HG02981 (cell line): ENCODE results near the gene PCSK2.
"Not testable (repeated sequence)": the region's sequence is repeated elsewhere in the genome, so short reads cannot be mapped to it uniquely, and the experiment has no call there.

Source experiments
- ATAC-seq: cut with Tn5 transposase; IDR thresholded peaks from one replicate; pipeline ENCODE4 v1.9.1; 2021; ENCODE audit warnings: mild to moderate bottlenecking, moderate library complexity; ENCODE audit not compliant: unreplicated experiment

PCSK2 gene

GRCh38 chr20:17226410-17227218 is at the start of gene PCSK2:
Gene PCSK2 (plus strand): TSS chr20:17227040. CDS start chr20:17227306, 266 bp downstream.
- ATAC-seq, result no peak

- ATAC-seq, result no peak
Measured at GRCh38 chr20:17177341-17177740, 49.5 kb upstream of the PCSK2 start.

GRCh38 chr20:17179840-17180239 is 47.0 kb upstream of the PCSK2 start:
- no peak for ATAC-seq

GRCh38 chr20:17189976-17190695 is 36.7 kb upstream of the PCSK2 start:
- no peak for ATAC-seq

- no peak for ATAC-seq
Measured at GRCh38 chr20:17197041-17197440, 29.8 kb upstream of the PCSK2 start.

GRCh38 chr20:17202030-17202429 is 24.8 kb upstream of the PCSK2 start:
- ATAC-seq, result no peak

GRCh38 chr20:17202673-17203072 is 24.2 kb upstream of the PCSK2 start:
- no peak for ATAC-seq

GRCh38 chr20:17205084-17205813 is 21.6 kb upstream of the PCSK2 start:
- ATAC-seq, result no peak

- ATAC-seq, result no peak
Measured at GRCh38 chr20:17210387-17210786, 16.5 kb upstream of the PCSK2 start.

- ATAC-seq, result no peak
Measured at GRCh38 chr20:17210983-17211382, 15.9 kb upstream of the PCSK2 start.

- ATAC-seq, result no peak
Measured at GRCh38 chr20:17215167-17215566, 11.7 kb upstream of the PCSK2 start.

- not testable (repeated sequence) for ATAC-seq
Measured at GRCh38 chr20:17219856-17220255, 7.0 kb upstream of the PCSK2 start.

- ATAC-seq, result no peak
Measured at GRCh38 chr20:17223553-17223952, 3.3 kb upstream of the PCSK2 start.

GRCh38 chr20:17225851-17226409 is 910 bp upstream of the PCSK2 start:
- no peak for ATAC-seq

- ATAC-seq, result no peak
Measured at GRCh38 chr20:17227219-17227575, 357 bp downstream of the PCSK2 start.

- no peak for ATAC-seq
Measured at GRCh38 chr20:17227669-17228623, 1.1 kb downstream of the PCSK2 start.

GRCh38 chr20:17228624-17229061 is 1.8 kb downstream of the PCSK2 start:
- ATAC-seq, result no peak

GRCh38 chr20:17229256-17229655 is 2.4 kb downstream of the PCSK2 start:
- no peak for ATAC-seq

GRCh38 chr20:17233626-17234025 is 6.8 kb downstream of the PCSK2 start:
- ATAC-seq, result no peak

GRCh38 chr20:17236766-17237165 is 9.9 kb downstream of the PCSK2 start:
- no peak for ATAC-seq
